Neural cell (in vitro differentiated cells): ENCODE measurements around the gene ARL6IP4. TPM values are rescaled to one million over a fixed set of nuclear protein-coding genes. Genes with fewer than 3 reads are reported as not detected.

ENCODE experiments used
- H2AFZ ChIP-seq: fragments of 200-600, 300-800 bp; sonication (generic), shearing (Covaris generic); 2 replicates; pipeline ENCODE4 v1.6.0; 2014; ENCODE audit warnings: low read depth, mild to moderate bottlenecking, antibody characterized with exemption, low read length, moderate library complexity
- H3F3A ChIP-seq: fragments of 200-600 bp; shearing (Covaris generic); 2 replicates; pipeline ENCODE4 v1.6.1; 2016; ENCODE audit warnings: mild to moderate bottlenecking, moderate library complexity, mixed read lengths, antibody characterized with exemption, low read length; ENCODE audit not compliant: insufficient read depth, poor library complexity, severe bottlenecking
- H3K27ac ChIP-seq: fragments of 200-600, 300-800 bp; sonication (generic), shearing (Covaris generic); 2 replicates; pipeline ENCODE4 v1.5.1; 2014; ENCODE audit warnings: mild to moderate bottlenecking, low read length, moderate library complexity
- H3K27me3 ChIP-seq: fragments of 300-800, 200-600 bp; sonication (generic), shearing (Covaris generic); 2 replicates; pipeline ENCODE4 v1.6.0; 2014; ENCODE audit warnings: mild to moderate bottlenecking, low read depth, low read length, moderate library complexity; ENCODE audit not compliant: insufficient read depth
- H3K36me3 ChIP-seq: fragments of 300-800, 200-600 bp; sonication (generic), shearing (Covaris generic); 2 replicates; pipeline ENCODE4 v1.5.1; 2014; ENCODE audit warnings: mild to moderate bottlenecking, antibody characterized with exemption, low read length, moderate library complexity; ENCODE audit not compliant: insufficient read depth
- H3K4me2 ChIP-seq: fragments of 300-800, 200-600 bp; sonication (generic), shearing (Covaris generic); 2 replicates; pipeline ENCODE4 v1.6.0; 2014; ENCODE audit warnings: mild to moderate bottlenecking, low read length
- H3K4me3 ChIP-seq: fragments of 300-800, 200-600 bp; sonication (generic), shearing (Covaris generic); 2 replicates; pipeline ENCODE4 v1.5.1; 2014; ENCODE audit warnings: mild to moderate bottlenecking, low read length, moderate library complexity
- H3K79me2 ChIP-seq: fragments of 200-600 bp; shearing (Covaris generic); replicated peaks from 2 replicates; pipeline ENCODE4 v1.6.0; 2014; ENCODE audit warnings: mild to moderate bottlenecking, low read length, moderate library complexity; ENCODE audit not compliant: insufficient read depth
- H3K9ac ChIP-seq: fragments of 300-800, 200-600 bp; sonication (generic), shearing (Covaris generic); 2 replicates; pipeline ENCODE4 v1.6.1; 2016; ENCODE audit warnings: mild to moderate bottlenecking, low read length, mixed read lengths
- H3K9me2 ChIP-seq: fragments of 200-600 bp; shearing (Covaris generic); 2 replicates; pipeline ENCODE4 v1.6.1; 2016; ENCODE audit warnings: mild to moderate bottlenecking, low read length, mixed read lengths; ENCODE audit not compliant: insufficient read depth
- H3K9me3 ChIP-seq: fragments of 200-600, 300-800 bp; sonication (generic), shearing (Covaris generic); 2 replicates; pipeline ENCODE4 v1.6.1; 2016; ENCODE audit warnings: mild to moderate bottlenecking, mixed run types, low read length, moderate library complexity, mixed read lengths
- H4K20me1 ChIP-seq: fragments of 200-600 bp; shearing (Covaris generic); 2 replicates; pipeline ENCODE4 v1.6.1; 2016; ENCODE audit warnings: mild to moderate bottlenecking, mixed run types; ENCODE audit not compliant: insufficient read depth
- CTCF ChIP-seq: fragments of 450-650 bp; IDR thresholded peaks from 2 replicates; pipeline ENCODE4 v1.5.1; 2014; ENCODE audit warnings: antibody characterized with exemption, mild to moderate bottlenecking, moderate library complexity; ENCODE audit not compliant: poor library complexity, severe bottlenecking
- EP300 ChIP-seq: fragments of 450-650 bp; conservative IDR thresholded peaks from 2 replicates; pipeline ENCODE4 v1.6.1; 2014; ENCODE audit warnings: antibody characterized with exemption, mild to moderate bottlenecking, moderate library complexity; ENCODE audit not compliant: poor library complexity, severe bottlenecking
- EZH2 ChIP-seq: fragments of 200-600, 300-800 bp; shearing (Covaris generic), sonication (generic); IDR thresholded peaks from 2 replicates; pipeline ENCODE4 v1.6.1; 2014; ENCODE audit warnings: antibody characterized with exemption, low read length, borderline replicate concordance, mild to moderate bottlenecking; ENCODE audit not compliant: insufficient read depth, poor library complexity, severe bottlenecking
- MXI1 ChIP-seq: fragments of 450-650 bp; conservative IDR thresholded peaks from 2 replicates; pipeline ENCODE4 v1.6.1; 2014; ENCODE audit warnings: antibody characterized with exemption, mild to moderate bottlenecking; ENCODE audit not compliant: poor library complexity, severe bottlenecking
- POLR2AphosphoS5 ChIP-seq: IDR thresholded peaks from 2 replicates; pipeline ENCODE4 v1.6.1; 2012
- RAD21 ChIP-seq: fragments of 450-650 bp; conservative IDR thresholded peaks from 2 replicates; pipeline ENCODE4 v1.6.1; 2014; ENCODE audit warnings: antibody characterized with exemption, mild to moderate bottlenecking, moderate library complexity
- REST ChIP-seq: IDR thresholded peaks from 2 replicates; pipeline ENCODE4 v1.6.1; 2012; ENCODE audit warnings: borderline replicate concordance
- SMC3 ChIP-seq: fragments of 450-650 bp; conservative IDR thresholded peaks from 2 replicates; pipeline ENCODE4 v1.6.1; 2014; ENCODE audit warnings: antibody characterized with exemption, mild to moderate bottlenecking, moderate library complexity; ENCODE audit not compliant: poor library complexity
- TAF1 ChIP-seq: IDR thresholded peaks from 2 replicates; pipeline ENCODE4 v1.6.1; 2012; ENCODE audit warnings: low read depth
- polyA plus RNA-seq: library from polyadenylated mRNA; depleted of rRNA; stranded (reverse); fragments of >200 nt; gene quantifications from 2 replicates; pipeline ENCODE4 v1.2.3, GENCODE V29; 2014

The ARL6IP4 gene
- polyA plus RNA-seq, 1 donor from 2014 or later = 190 TPM

- TF ChIP-seq TAF1 (no peak), RAD21 (no peak), EZH2 (no peak), EP300 (no peak)
Observed at GRCh38 chr12:122989225-122989839, 8.9 kb downstream of the ARL6IP4 start (continued).

GRCh38 chr12:122989874-122990419, 9.5 kb downstream of the ARL6IP4 start:
- Histone ChIP-seq H4K20me1 (no peaks in the 10 kb centered on the region), H3K9ac (no peak overlapping the region), H3K27me3 (no peaks in the 10 kb centered on the region), H3K4me3 (no peak overlapping the region), H3K9me3 (no peaks in the 10 kb centered on the region), H3F3A (no peaks in the 10 kb centered on the region), H3K9me2 (no peaks in the 10 kb centered on the region), H3K79me2 (no peaks in the 10 kb centered on the region), H3K36me3 (no peaks in the 10 kb centered on the region), H3K27ac (no peak overlapping the region), H2AFZ (no peak overlapping the region), H3K4me2 (no peak overlapping the region)
- TF ChIP-seq EZH2 = no peak

- Histone ChIP-seq H4K20me1 (no peaks in the 10 kb centered on the region), H3K27ac (no peak overlapping the region), H3K9ac (no peak overlapping the region), H3F3A (no peaks in the 10 kb centered on the region), H3K4me2 (no peak overlapping the region), H3K9me2 (no peaks in the 10 kb centered on the region), H3K9me3 (no peaks in the 10 kb centered on the region), H3K4me3 (no peak overlapping the region), H3K27me3 (no peaks in the 10 kb centered on the region), H2AFZ (no peak overlapping the region), H3K36me3 (no peaks in the 10 kb centered on the region), H3K79me2 (no peaks in the 10 kb centered on the region)
- no peak for TF ChIP-seq RAD21
Observed at GRCh38 chr12:122990561-122990960, 10.1 kb downstream of the ARL6IP4 start.

GRCh38 chr12:122990961-122991622, 10.6 kb downstream of the ARL6IP4 start:
- no peaks in the 10 kb centered on the region for H3K9me2 ChIP-seq
- H3K36me3 ChIP-seq = no peaks in the 10 kb centered on the region
- H3K4me3 ChIP-seq = no peak overlapping the region
- no peak overlapping the region for H3K4me2 ChIP-seq
- no peaks in the 10 kb centered on the region for H3F3A ChIP-seq
- H3K9ac ChIP-seq = no peak overlapping the region
- H2AFZ ChIP-seq = no peak overlapping the region
- no peaks in the 10 kb centered on the region for H3K27me3 ChIP-seq
- TF ChIP-seq REST (no peak), EP300 (no peak), MXI1 (no peak), RAD21 (no peak), TAF1 (no peak), POLR2AphosphoS5 (no peak), SMC3 (no peak), EZH2 (no peak), CTCF (no peak)
- H3K79me2 ChIP-seq = no peaks in the 10 kb centered on the region
- no peaks in the 10 kb centered on the region for H3K9me3 ChIP-seq
- no peaks in the 10 kb centered on the region for H4K20me1 ChIP-seq
- H3K27ac ChIP-seq = no peak overlapping the region
